ENCODE measurements around the gene MEX3A.

GRCh38 chr1:156075162-156075561 is 7.1 kb downstream of the MEX3A start:
- TF ChIP-seq YY1 (IDR thresholded peaks at IDR 0.05; ENCODE audit: low read depth) (no peak), EP300 (IDR thresholded peaks at IDR 0.05; ENCODE audit: borderline replicate concordance) (peak; percentile 41; the same call in 1 of the 2 replicates), EGR1 (IDR thresholded peaks at IDR 0.05) (no peak), REST (IDR thresholded peaks at IDR 0.05; ENCODE audit: low read depth) (no peak), RAD21 (IDR thresholded peaks at IDR 0.05; ENCODE audit: low read depth) (peak; percentile 33; the same call in 1 of the 2 replicates), CREB1 (IDR thresholded peaks at IDR 0.05; ENCODE audit: low read depth) (no peak), NFIC (IDR thresholded peaks at IDR 0.05) (no peak)

Data from Ishikawa (cell line).